ENCODE data around the gene NOTUM.

- TF ChIP-seq POLR2A (IDR thresholded peaks at IDR 0.05): no peak
- TF ChIP-seq CTCF (IDR thresholded peaks at IDR 0.05): no peak
Measured at GRCh38 chr17:81905424-81905875, 55.5 kb downstream of the NOTUM start.
